ENCODE data around the gene AZIN2. TPM values are rescaled to one million over a fixed set of nuclear protein-coding genes. Genes with fewer than 3 reads are reported as not detected.

The AZIN2 gene
- total RNA-seq, 1 experiment from 2014 or later: 2.3 TPM

GRCh38 chr1:33168556-33169289 lies 87.8 kb downstream of the AZIN2 start:
- Histone ChIP-seq H3K9me3 (no peaks in the 10 kb centered on the region), H3K27me3 (no peaks in the 10 kb centered on the region), H3K4me3 (no peak overlapping the region), H3K36me3 (no peaks in the 10 kb centered on the region)
- no peak for DNase-seq

DNA sequence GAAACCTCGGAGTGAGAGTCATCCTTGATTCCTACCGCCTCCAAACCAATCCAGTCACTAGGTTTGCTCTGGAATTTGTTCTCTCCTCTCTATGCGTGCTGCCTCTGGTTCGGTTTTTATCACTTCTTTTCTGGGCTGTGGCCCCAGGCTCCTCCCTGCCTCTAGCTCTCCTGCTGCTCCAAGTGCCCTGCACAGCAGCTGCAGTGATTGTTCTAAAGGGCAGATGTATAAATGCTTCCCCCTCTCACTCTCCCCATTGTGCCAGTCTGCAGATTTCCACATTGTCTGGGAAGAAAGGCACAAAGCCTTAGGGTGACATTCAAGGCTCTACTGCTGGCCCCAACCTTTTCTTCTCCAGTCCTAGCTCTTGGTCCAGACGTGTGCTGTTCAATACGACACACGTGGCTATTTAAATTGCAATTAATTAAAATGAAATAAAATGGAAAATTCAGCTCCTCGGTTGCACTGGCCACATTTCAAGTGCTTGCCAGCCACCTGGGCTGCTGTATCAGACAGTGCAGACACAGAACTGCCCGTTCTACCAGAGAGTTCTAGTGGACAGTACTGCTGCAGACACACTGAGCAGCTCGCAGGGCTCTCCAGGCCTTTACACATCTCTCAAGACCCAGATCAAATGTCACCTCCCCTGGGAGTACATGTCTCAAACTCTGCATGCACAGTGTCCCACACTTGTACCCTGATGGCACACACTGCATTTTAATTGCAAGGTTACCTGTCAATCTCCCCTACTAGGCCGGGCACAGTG lies 88.5 kb downstream of the AZIN2 start:
- Histone ChIP-seq H3K4me3 (no peak overlapping the region), H3K9me3 (no peaks in the 10 kb centered on the region), H3K36me3 (no peaks in the 10 kb centered on the region), H3K27me3 (no peaks in the 10 kb centered on the region)
- no peak for DNase-seq

Other genes starting within 250 kb of the AZIN2 start
- 0.23 TPM in 1 of 2 replicates, not detected in the other for gene FNDC5, start 210.2 kb upstream of the AZIN2 start, total RNA-seq (2014; rRNA removed; shearing (Covaris generic); ENCODE audit: low replicate concordance)
- not detected in 2 replicates for gene HPCA, start 194.7 kb upstream of the AZIN2 start, total RNA-seq (2014; rRNA removed; shearing (Covaris generic); ENCODE audit: low replicate concordance)
- gene TMEM54, start 179.8 kb upstream of the AZIN2 start, total RNA-seq (2014; rRNA removed; shearing (Covaris generic); ENCODE audit: low replicate concordance): 6.3 and 30.7 TPM in 2 replicates
- 5.0 and 6.9 TPM in 2 replicates for gene RNF19B, start 116.3 kb upstream of the AZIN2 start, total RNA-seq (2014; rRNA removed; shearing (Covaris generic); ENCODE audit: low replicate concordance)
- gene AK2, start 44.3 kb upstream of the AZIN2 start, total RNA-seq (2014; rRNA removed; shearing (Covaris generic); ENCODE audit: low replicate concordance): 302 and 372 TPM in 2 replicates
- 0.82 and 3.2 TPM in 2 replicates for gene TRIM62, start 100.9 kb downstream of the AZIN2 start, total RNA-seq (2014; rRNA removed; shearing (Covaris generic); ENCODE audit: low replicate concordance)
- gene ZNF362, start 175.3 kb downstream of the AZIN2 start, total RNA-seq (2014; rRNA removed; shearing (Covaris generic); ENCODE audit: low replicate concordance): 1.5 and 3.3 TPM in 2 replicates
- not detected in 2 replicates for gene A3GALT2, start 239.9 kb downstream of the AZIN2 start, total RNA-seq (2014; rRNA removed; shearing (Covaris generic); ENCODE audit: low replicate concordance)